GM19035 (cell line): ENCODE data around the gene PKDCC.

Experiments
- ATAC-seq: cut with Tn5 transposase; IDR thresholded peaks from one replicate; pipeline ENCODE4 v1.9.1; 2021; ENCODE audit not compliant: unreplicated experiment

PKDCC gene

DNA sequence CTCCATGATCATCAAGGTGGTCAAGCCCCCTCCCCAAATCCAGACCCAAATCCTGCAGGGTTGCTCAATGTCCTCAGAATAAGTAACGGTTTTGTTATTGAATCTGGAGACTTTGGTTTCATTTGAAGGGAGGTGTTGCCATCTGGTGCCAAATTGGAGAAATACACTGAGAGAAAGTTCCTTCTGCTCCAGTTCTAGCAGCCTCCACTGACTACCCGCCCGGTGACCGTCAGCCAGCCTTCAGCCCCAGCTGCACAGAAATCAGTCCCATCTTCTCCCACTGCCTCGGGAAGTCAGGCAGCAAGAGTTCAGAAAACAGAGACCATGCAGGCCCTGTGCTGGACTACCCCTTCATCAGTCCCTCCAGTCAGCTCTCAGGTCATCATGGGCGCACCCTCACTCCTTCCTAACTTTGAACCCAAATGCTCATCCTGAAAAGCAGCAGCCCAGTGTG lies 38.7 kb downstream of the PKDCC start:
- ATAC-seq: peak; percentile 62

DNA sequence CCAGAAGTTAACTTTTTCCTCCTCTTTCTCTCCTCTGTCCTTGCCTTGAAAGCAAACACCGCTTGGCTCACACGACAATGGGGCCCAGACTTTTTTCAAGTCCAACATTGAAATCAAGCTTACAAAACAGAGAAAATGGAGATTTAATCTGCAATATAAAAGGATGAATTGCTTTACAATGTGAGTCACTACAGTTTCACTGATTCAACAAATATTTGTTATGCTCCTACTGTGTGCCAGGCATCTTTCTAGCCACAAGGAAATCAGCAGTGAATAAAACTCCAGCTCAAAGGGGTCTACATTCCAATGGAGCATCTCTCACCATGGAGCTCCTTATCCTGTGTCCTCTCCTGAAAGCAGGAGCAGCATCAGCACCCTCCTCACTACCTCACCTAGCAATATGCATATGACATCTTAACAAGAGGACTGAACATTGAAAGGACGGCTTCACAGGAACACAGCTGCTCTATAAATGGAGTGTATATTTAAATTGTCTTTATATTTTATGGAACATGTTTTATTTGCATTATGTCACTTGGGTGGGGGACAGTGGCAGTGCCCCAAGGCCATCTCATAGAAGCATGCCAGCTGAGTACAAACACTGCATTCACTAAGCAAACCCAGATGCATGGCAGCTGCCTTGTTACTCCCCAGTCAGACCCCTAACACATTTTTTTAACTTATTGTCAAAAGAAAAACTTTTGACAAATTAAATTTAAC lies 39.5 kb downstream of the PKDCC start:
- no peak for ATAC-seq

DNA sequence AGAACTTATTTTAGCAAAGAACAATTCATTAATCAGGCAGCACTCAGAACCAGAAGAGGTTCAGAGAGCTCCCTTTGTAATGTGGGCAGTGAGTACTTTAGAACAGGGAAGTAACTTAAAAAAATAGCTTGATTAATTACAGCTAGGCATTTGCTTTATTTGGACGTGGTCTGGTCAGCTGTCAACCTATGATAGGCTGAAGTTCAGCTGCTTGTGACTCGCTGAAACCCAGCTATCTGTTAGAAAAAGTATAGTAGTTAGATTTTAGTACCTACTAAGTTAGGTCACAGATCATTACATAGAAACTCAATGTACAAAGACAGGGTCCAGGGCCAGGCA lies 40.0 kb downstream of the PKDCC start:
- ATAC-seq: no peak

DNA sequence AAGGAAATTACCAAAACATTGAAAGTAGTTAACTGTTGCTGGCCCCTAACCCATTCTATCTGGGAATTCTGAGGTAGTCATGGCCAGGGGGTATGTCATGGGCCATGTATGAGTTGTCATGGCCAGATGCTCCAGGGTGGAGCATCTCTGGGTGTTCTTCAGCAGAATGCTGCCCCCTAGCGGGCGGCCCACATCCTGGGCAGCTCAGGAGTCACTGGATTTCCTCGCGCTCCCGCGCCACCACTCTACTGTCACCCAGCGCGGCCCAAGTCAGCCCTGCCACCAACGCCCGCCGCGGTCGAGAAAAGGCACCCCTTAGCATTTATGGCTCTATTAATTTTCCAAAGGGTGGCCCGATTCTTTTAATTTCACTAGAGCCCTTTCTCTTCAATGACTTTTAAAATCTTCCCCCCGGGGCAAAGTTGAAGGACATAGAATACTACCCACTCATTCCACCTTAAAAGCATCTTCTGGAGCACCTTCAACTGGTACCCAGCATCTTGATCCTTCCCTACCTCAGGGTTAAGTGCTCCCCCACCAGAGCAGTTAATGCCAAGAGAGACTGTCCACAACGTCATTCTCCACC lies 41.6 kb downstream of the PKDCC start:
- peak; percentile 74 for ATAC-seq

DNA sequence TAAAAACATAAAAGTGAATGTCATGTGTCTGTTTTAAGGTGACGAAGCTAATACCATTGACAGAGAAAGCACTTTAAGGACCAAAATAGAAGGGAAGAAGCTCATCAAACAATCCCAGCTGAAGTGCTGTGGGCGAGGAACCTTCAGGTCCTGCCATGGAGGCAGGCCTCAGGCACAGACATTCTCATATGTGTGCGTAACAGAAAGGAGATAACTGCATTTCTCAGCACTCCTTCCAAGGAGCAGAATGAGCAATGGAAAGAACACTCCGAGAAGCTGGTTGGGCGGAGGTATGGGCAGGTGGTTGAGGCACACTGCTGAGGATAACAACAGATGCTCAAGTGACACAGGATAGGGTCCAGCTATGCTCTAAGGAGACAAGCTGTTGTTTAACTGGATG lies 42.4 kb downstream of the PKDCC start:
- no peak for ATAC-seq

- ATAC-seq: no peak
Observed at GRCh38 chr2:42091671-42092070, 43.9 kb downstream of the PKDCC start.

- ATAC-seq: no peak
Observed at GRCh38 chr2:42092084-42092996, 44.5 kb downstream of the PKDCC start.

DNA sequence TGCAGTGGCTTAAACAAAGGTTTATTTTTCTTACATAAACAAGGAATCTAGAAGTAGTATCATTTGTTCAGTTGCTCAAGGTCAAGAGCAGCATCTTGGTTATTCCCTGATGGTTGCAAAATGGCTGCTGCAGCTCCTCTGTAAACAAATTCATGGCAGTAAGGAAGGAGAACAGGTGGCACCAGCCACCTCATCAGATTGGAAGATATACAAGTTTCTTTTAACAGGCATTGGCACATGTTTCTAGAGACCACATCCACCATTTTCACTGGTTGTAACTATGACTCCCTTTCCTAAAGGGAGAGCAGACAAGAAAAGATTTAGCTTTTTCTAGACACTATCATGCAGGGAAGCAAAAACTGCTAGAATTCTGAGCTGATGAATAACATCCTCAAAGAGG lies 46.3 kb downstream of the PKDCC start:
- ATAC-seq: no peak

GRCh38 chr2:42095923-42096408 lies 48.1 kb downstream of the PKDCC start:
- ATAC-seq: no peak

DNA sequence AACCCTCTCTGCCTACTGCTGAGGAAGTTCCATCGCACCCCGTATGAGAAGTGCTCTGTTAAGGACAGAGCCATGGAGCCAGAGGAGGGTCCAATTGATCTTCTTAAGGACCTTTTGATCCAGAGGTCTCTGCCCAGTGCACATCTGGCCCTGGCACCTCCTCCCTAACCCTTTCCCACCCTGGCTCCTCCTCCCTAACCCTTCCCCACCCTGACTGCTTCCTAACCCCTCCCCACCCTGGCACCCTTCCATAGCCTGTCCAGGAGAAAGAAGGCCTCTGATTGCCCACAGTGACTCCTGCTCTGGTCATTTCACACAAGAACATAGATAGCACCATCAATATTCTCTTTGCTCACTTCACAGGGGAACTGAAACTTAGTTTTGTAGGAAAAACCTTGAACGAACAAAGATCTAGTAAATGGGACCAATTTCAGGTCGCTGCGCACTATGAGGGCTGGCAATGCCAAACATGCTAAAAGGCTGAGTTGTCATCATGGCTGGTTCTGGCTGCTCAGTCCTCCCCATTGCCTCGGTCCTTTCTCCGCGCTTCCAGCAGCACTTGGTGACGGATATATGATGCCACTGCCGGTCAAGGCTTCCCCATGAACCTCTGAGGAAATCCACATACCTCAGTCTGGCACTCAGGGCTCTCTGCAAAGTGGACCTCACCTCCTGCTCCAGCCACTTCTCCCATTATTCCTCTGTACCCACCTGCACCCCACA lies 49.2 kb downstream of the PKDCC start:
- ATAC-seq: no peak

- ATAC-seq: no peak
Observed at GRCh38 chr2:42098571-42099437, 51.0 kb downstream of the PKDCC start.

DNA sequence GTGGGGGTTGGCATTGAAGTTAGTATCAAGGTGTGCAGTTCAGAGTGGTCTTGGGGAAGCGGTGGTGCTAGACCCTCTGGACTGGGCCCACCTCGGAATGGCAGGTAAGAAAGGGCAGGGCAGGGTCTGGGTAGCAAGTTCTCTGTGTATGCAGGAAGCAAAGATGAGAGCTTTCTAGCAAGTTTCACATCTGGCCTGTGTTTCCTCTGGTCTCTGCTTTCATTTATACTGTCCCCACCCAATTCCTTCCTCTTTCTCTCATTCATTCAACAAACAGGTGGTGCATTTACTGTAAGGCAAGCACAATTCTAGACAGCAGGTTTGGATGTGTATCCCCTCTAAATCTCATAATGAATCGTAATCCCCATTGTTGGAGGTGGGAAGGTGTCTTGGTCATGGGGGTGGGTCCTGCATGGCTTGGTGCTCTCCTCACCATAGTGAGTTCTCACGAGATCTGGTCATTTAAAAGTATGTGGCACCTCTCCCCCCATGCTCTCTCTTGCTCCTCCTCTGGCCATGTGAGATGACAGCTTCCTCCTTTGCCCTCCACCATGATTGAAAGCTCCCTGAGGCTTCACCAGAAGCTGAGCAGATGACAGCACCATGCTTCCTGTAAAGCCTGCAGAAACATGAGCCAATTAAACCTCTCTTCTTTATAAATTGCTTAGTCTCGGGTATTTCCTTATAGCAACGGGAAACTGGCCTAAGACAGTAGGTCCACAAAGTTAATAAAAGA lies 51.8 kb downstream of the PKDCC start:
- ATAC-seq: no peak

DNA sequence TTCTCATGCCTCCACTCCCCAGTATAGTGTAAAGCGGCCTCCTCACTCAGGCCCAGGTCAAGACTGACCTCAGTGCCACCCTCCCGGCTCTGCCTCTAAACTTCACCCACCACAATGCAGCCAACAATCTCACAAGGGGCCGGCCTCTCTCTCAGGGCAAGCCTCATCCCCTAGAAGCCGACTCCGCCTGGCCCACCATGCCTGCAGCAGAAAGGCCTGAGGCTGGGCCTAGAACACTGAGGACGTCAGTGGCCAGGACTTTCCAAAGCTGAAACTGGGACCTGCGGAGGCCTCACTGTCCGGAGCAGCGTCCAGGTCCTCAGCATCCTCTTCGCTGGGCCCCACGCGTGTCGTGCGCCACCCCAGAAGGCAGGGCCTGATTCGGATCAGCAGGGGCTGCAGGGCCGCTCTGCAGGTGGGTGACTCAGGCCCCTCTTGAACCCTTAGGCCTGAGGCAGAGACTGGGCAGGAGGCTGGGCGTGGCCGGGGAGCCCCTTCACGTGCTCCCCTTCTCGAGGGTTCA lies 52.9 kb downstream of the PKDCC start:
- ATAC-seq: no peak

DNA sequence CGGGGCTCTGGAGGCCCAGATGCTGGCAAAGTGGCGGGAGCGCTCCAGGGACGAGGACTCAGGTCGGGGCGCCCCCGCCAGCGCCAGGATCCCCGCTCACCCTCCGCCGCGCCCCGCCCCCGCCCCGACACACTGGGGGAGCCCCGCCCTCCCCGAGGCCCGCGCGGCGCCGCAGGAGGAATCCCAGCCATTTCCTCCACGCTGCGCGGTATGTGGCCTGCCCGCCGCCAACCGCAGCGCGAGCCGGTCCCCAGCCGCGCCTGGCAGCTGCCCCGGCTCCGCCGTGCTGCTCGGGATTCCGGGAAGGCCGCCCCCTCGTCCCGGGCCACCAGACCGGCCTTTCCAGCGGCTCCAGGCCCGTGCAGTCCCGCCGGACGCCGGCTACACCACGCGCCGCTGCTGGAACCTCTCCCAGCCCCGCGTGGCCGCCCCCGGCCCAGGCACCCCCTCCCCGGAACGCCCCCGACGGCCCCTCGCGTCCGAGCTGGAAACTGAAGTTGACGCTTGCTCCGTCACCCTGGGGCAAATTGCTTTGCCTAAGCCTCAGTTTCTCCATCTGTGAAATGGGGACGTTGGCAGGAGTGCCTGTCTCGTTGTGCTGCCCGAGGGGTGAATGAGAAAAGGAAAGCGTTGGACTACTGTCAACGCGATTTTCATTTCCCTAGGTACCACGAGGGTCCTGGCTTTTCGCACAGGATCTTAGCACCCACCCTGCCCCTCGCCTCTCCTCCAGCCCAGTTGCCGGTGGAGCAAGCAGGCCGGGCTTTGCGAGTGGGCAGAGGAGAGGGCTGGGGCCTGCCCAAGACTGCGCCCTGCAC lies 53.6 kb downstream of the PKDCC start:
- no peak for ATAC-seq

DNA sequence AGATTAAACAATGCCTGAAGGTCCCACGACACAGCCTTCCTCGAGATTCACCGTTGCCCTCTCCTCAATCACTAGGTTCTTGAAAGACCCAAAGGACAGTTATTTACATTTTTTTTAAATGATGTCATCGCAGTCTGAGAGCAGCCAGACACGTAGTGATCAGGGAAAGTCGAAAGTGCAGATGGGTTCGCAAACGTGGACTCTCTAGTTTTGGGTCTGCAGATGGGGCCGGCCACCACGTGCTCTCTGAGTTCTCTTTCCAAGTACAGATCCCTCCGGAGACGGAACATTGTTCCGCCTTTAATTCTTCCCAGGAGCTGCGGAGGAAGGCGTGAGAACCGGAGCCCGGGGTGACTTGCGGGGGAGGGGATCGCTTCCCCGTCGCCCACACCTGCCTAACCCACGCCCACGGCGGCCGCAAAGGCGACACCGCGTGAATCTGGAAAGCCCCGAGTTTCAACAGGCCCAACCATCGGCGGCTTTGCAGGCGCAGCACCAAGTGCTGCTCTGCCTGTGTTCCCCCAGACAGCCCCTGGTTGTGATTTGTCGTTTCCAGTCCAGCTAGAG lies 54.3 kb downstream of the PKDCC start:
- ATAC-seq: peak; percentile 62

GRCh38 chr2:42102591-42103450 lies 55.0 kb downstream of the PKDCC start:
- peak; percentile 8 for ATAC-seq

DNA sequence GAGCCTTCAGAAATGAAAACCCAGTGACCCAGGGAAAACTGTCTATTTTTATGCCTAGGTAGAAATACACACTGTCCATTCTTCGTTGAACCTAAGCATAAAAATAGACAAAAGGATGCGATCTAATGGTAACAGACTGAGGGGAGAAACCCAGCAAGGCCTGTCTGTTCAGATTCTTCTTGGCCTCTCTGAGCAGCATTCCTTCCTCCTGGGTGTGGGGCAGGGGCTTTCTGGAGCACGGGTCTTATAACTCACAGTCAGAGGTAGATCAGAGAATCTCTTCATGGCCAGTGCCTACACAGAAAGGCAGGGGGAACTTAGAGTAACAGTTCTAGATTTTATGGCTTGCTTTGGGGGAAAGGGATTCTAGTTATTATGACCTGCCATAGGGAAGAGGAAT lies 56.0 kb downstream of the PKDCC start:
- no peak for ATAC-seq
